ENCODE measurements around the gene HMCN2.
"Not testable (repeated sequence)": the region's sequence is repeated elsewhere in the genome, so short reads cannot be mapped to it uniquely, and the experiment has no call there.

The HMCN2 gene

DNA sequence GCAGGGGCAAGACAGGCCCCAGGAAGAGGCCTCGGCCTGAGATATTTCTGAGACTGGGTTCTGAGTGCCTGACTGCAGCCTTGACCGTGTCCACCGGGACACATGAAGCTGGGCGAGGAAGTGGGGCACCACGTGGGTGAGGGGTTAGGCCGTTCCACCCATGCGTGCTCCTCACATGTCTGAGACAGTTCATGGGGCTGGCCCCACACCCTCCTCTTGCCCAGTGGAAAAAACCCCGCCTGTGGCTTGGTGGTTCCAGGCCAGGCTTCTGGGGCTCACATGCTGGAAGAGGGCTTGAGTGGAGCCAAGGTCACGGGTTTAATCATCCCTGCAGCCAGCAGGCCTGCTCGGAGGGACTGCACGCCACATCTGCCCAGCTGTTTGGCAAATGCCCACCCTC lies 11.4 kb downstream of the HMCN2 start:
- no peak overlapping the region for H3K4me3 ChIP-seq (ENCODE audit: low read depth, low read length)
- TF ChIP-seq, protein P1, sequence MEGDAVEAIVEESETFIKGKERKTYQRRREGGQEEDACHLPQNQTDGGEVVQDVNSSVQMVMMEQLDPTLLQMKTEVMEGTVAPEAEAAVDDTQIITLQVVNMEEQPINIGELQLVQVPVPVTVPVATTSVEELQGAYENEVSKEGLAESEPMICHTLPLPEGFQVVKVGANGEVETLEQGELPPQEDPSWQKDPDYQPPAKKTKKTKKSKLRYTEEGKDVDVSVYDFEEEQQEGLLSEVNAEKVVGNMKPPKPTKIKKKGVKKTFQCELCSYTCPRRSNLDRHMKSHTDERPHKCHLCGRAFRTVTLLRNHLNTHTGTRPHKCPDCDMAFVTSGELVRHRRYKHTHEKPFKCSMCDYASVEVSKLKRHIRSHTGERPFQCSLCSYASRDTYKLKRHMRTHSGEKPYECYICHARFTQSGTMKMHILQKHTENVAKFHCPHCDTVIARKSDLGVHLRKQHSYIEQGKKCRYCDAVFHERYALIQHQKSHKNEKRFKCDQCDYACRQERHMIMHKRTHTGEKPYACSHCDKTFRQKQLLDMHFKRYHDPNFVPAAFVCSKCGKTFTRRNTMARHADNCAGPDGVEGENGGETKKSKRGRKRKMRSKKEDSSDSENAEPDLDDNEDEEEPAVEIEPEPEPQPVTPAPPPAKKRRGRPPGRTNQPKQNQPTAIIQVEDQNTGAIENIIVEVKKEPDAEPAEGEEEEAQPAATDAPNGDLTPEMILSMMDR (IDR thresholded peaks at IDR 0.05; ENCODE audit: insufficient read depth, low read depth, low read length, missing control alignments) = no peak
- DNase-seq (ENCODE audit: low read depth) = peak; percentile 46

DNA sequence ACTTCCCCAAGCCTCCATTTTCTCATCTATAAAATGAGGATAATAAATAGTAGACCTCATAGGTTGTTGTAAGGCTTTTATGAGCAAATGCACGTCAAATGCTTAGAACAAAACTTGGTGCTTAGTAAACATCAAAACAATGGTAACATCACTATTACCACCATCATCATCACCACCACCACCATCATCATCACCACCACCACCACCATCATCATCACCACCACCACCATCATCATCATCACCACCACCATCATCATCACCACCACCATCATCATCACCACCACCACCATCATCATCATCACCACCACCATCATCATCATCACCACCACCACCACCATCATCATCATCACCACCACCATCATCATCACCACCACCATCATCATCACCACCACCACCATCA lies 12.0 kb downstream of the HMCN2 start:
- not testable (repeated sequence) for DNase-seq (ENCODE audit: low read depth)

DNA sequence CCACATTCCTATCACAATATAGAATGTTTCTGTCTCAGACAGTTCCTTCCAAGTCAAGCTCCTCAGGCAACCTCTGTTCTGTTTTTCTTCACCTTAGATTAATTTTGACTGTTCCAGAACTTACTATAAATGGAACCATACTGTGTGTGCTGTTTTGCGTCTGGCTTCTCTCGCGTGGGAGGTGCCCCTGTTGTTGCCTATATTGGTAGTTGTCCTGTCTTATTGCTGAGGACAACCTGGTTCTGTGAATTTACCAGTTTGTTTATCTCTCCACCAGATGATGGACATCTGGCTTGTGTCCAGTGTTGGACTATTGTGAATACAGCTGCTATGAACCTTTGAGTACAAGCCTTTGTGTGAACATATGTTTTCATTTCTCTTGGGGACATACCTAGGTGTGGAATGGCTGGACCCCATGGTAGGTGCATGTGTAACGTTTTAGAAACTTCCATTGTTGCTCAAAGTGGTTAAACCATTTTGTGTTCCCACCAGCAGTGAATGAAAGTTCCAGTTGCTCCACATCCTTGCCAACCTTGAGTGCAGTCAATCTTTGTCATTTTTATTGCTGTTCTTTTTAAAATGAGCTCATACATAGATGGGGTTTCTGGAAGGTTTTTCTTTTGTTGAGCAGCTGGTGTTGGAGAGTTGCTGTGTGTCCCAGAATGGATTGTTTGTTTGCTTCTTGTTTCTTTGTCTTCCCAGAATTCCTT lies 18.1 kb downstream of the HMCN2 start:
- H3K4me3 ChIP-seq (ENCODE audit: low read depth, low read length) = no peak overlapping the region
- TF ChIP-seq, protein P1 (IDR thresholded peaks at IDR 0.05; ENCODE audit: insufficient read depth, low read depth, low read length, missing control alignments) = no peak
- no peak for DNase-seq (ENCODE audit: low read depth)

More for the DNA sequence above, 12.0 kb downstream of the HMCN2 start:
- not testable (repeated sequence) for H3K4me3 ChIP-seq (ENCODE audit: low read depth, low read length)

DNA sequence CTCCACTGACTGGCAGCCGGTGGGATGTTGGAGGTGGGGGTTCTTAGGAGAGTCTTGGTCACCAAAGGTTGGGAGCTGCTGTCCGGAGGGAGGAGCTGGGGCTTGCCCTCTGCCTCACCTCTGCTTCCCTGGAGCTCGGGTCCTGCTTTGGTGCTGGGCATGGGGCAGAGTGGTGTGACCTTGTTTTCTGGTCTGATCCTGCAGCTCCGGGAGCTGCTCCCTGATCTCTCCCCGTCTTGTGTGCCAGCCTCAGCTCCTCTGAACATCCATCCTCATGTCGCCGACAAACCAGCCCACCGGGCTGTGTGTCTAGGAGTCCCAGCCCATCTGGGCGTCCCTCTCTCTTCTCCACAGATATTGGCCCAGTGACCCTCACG lies 18.7 kb downstream of the HMCN2 start:
- TF ChIP-seq, protein P1 (IDR thresholded peaks at IDR 0.05; ENCODE audit: insufficient read depth, low read depth, low read length, missing control alignments) = no peak
- no peak for DNase-seq (ENCODE audit: low read depth)
- no peak overlapping the region for H3K4me3 ChIP-seq (ENCODE audit: low read depth, low read length)

DNA sequence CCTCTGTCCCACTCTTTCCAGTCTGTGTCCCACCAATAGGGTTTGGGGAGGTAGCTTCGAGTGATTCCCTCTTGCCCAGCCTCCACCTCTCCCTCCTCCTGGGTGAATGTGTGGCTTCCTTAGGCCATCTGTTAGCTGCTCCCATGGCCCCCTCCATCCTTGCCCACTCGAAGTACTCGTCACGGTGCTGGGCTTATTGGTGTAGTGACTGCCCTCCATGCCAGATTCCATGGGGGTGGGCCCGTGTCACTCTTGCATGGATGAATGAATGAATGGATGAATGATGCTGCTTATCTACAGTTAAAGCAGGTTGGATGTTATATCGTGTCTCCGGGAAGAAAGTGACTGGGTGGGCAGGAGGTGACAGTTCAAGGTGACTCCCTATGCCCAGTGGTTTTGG lies 19.1 kb downstream of the HMCN2 start:
- DNase-seq (ENCODE audit: low read depth) = no peak
- TF ChIP-seq, protein P1 (IDR thresholded peaks at IDR 0.05; ENCODE audit: insufficient read depth, low read depth, low read length, missing control alignments) = no peak
- no peak overlapping the region for H3K4me3 ChIP-seq (ENCODE audit: low read depth, low read length)

DNA sequence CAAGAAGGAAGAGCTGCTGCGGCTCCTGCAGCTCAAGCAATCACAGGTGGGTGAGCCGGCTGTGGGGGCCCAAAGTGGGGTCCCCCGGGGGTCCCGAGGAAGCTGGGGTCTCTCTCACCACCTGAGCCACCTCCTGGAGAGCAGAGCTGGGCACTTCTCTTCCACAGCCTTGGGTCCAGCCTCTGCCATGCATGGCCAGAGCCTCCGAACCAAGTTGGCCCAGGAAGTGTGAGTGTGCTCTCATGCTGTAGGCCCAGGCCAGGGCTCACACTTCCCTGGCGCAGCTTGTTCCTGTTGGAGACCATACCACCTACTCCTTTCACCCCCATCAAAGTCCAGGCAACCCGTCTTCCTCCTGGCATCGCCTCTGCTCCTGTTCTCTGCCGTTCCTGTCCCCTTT lies 19.7 kb downstream of the HMCN2 start:
- H3K4me3 ChIP-seq (ENCODE audit: low read depth, low read length) = no peak overlapping the region
- TF ChIP-seq, protein P1 (IDR thresholded peaks at IDR 0.05; ENCODE audit: insufficient read depth, low read depth, low read length, missing control alignments) = no peak
- no peak for DNase-seq (ENCODE audit: low read depth)

DNA sequence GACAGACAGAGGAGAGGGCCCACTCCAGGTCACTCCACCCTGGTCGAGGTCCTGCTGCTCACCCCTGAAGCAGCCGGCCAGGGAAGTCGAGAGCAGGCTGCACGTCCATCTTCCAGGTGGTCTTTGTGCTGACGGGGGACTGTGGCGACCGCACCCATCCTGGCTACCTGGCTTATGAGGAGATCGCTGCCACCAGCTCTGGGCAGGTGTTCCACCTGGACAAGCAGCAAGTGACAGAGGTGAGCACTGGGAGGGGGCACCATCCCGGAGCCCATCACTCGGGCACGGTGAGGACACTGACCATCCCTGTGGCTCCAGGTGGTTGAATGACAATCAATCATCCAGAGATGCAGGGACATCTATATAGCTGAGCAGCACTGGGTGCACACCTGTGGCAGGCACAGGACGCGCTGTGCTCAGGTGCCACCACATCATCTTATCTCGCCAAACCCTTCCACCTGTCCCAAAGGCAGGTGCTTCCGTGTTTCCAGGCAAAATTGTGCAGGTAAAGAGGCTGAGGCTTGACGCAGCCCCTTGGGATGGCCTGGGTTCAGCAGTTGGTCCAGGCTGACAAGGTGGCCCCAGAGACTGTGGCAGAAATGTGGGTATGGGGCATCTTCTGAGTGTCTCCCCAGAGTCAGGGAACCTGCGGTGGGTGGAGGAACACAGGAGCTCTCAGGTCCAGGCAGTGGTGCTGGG lies 20.7 kb downstream of the HMCN2 start:
- TF ChIP-seq, protein P1 (IDR thresholded peaks at IDR 0.05; ENCODE audit: insufficient read depth, low read depth, low read length, missing control alignments) = no peak
- DNase-seq (ENCODE audit: low read depth) = no peak
- H3K4me3 ChIP-seq (ENCODE audit: low read depth, low read length) = no peak overlapping the region

All from GM12865 (cell line).